HG03095 (cell line): ENCODE measurements around the gene PHAX.
"Not testable (repeated sequence)": the region's sequence is repeated elsewhere in the genome, so short reads cannot be mapped to it uniquely, and the experiment has no call there.

Experiments
- ATAC-seq: cut with Tn5 transposase; IDR thresholded peaks from one replicate; pipeline ENCODE4 v1.9.1; 2021; ENCODE audit warnings: moderate library complexity; ENCODE audit not compliant: unreplicated experiment

Gene PHAX

GRCh38 chr5:126603402-126603991 lies 2.8 kb downstream of the PHAX start:
- ATAC-seq = no peak

DNA sequence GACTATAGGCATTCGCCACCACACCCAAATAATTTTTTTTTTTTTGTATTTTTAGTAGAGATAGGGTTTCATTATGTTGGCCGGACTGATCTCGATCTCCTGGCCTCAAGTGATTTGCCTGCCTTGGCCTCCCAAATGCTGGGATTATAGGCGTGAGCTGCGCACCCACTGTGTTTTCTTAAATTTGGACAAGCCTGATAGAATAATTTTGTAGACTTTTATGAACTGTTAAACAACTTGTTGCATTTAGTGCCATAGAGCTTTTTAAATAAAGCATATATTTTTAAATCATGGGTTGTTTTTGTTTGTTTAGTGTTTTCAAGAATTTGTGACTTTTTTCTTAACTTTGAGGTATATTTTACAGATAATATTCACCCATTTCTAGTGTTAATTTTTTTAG lies 4.8 kb downstream of the PHAX start:
- ATAC-seq = no peak

GRCh38 chr5:126610160-126610559 lies 9.4 kb downstream of the PHAX start:
- ATAC-seq = no peak

- ATAC-seq = no peak
Observed at GRCh38 chr5:126610616-126611015, 9.9 kb downstream of the PHAX start.

DNA sequence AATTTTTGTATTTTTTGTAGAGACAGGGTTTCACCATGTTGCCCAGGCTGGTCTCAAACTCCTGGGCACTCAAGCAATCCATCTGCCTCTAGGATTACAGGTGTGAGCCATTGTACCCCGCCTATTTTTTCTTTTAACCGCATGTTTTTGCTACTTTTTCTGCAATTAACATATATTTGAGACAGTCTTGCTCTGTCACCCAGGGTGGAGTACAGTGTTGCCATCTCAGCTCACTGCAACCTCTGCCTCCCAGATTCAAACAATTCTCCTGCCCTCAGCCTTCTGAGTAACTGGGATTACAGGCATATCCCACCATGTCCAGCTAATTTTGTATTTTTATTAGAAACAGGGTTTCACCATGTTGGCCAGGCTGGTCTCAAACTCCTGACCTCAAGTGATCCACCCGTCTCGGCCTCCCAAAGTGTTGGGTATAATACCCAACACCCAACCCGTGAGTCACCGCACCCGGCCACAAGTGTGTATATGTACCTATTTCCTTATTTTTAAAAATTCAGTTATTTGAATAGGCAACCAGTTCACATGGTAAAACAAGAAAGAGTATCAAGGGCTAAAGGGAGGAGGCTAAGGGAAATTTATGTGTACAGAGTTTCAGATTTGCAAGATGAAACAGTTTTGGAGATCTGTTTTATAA lies 13.3 kb downstream of the PHAX start:
- no peak for ATAC-seq

- peak; percentile 96 for ATAC-seq
Observed at GRCh38 chr5:126615286-126615685, 14.5 kb downstream of the PHAX start.

DNA sequence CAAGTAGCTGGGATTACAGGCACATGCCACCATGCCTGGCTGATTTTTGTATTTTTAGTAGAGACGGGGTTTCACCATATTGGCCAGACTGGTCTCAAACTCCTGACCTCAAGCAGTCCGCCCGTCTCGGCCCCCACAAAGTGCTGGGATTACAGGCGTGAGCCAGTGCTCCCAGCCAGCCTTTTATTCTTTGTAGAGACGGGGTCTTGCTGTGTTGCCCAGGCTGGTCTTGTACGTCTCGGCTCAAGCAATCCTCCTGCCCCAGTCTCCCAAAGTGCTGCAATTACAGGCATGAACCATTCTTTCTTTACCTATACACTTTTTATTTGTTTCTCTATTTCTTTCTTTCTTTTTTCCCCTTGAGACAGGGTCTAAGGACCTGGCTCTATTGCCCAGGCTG lies 16.9 kb downstream of the PHAX start:
- ATAC-seq = not testable (repeated sequence)

GRCh38 chr5:126619781-126620180 lies 19.0 kb downstream of the PHAX start:
- ATAC-seq = no peak

GRCh38 chr5:126624534-126624933 lies 23.8 kb downstream of the PHAX start:
- no peak for ATAC-seq

- ATAC-seq = no peak
Observed at GRCh38 chr5:126628102-126628501, 27.4 kb downstream of the PHAX start.

DNA sequence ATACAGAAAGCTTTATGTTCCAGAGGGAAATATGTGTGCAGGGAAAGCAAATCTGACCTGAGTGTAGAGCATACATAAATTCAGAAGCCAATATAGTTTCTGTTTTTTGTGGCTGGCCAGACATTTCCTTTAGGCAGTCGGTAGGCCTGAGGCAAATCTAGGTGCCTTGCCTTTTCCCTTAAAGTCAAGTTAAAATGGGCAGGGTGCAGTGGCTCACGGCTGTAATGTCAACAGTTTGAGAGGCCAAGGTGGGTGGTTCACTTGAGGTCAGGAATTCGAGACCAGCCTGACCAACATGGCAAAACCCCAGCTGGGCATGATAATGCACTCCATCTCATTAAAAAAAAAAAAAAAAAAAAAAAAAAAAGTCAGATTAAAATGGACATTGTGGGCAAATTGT lies 31.2 kb downstream of the PHAX start:
- no peak for ATAC-seq

DNA sequence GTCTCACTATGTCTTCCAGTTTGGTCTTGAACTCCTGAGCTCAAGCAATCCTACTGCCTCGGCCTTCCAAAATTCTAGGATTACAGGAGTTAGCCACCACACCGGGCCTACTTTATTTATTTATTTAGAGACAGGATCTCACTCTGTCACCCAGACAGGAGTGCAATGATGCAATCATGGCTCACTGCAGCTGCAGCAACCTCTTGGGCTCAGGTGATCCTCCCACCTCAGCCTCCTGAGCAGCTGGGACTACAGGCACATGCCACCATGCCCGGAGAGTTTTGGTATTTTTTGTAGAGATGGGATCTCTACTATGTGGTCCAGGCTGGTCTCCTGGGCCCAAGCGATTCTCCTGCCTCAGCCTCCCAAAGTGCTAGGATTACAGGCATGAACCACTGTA lies 32.8 kb downstream of the PHAX start:
- ATAC-seq = no peak

- ATAC-seq = no peak
Observed at GRCh38 chr5:126635585-126635984, 34.8 kb downstream of the PHAX start.

DNA sequence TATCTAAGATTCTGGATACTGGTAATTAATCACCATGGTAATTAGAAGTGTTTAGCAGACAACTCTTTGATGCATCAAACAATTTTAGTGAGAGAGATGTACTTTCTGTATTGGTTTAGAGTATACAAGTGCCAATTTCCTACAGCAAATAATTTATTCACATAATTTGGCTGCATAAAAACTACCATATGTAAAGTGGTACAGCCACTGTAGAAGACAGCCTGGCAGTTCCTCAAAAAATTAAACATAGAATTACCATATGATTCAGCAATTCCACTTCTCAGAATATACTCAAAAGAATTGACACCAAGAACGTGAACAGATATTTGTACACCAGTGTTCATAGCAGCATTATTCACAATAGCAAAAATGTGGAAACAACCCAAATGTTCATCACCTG lies 36.2 kb downstream of the PHAX start:
- ATAC-seq = no peak

DNA sequence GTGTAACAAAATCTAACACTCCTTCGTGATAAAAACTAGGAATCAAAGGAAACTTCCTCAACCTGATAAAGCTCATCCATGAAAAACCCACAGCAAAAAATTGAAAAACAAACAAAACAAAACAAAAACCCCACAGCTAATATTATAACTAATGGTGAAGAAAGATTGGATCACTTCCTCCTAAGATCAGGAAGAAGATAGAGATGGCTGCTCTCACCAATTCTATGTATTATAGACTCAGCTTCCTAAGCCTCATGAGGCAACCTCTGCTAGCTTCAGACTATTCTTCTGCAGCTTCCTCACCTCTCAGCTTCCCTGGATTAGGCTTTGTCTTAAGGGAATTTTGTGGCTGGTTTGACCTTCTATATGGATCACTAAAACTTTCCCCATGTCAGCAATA lies 40.1 kb downstream of the PHAX start:
- no peak for ATAC-seq

GRCh38 chr5:126641387-126641786 lies 40.6 kb downstream of the PHAX start:
- no peak for ATAC-seq

DNA sequence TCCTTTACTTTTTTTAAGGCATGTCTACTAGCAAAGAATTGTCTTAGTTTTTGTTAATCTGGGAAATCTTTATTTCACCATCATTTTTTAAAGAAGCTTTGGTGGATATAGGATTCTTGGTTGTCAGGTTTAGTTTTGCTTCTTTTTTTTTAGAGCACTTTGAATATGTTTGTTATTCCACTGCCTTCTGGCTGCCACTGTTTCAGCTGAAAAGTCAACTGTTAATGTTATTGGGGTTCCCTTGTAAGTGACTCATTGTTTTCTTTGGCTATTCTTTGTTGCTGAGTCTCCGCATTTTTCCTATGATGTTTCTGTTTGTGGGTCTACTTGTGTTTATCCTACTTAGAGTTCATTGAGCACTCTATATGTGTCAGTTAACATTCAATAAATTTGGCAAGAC lies 44.4 kb downstream of the PHAX start:
- ATAC-seq = no peak

DNA sequence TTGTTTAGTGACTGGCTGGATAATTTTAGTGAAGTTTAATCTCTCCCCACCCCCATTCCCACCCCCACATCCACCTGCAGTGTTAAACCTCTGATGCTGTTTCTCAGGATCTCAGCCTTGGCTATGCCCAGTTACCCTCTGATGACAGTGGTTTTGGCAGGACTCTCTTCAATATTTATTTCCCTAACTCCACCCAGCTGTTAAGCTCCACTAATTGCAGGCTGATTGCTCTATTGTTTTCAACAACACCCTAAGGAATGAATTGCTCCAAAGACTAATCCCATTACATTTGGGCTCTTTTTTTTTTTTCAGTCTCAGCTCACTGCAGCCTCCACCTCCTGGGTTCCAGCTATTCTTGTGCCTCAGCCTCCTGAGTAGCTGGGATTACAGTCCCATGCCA lies 46.3 kb downstream of the PHAX start:
- no peak for ATAC-seq

DNA sequence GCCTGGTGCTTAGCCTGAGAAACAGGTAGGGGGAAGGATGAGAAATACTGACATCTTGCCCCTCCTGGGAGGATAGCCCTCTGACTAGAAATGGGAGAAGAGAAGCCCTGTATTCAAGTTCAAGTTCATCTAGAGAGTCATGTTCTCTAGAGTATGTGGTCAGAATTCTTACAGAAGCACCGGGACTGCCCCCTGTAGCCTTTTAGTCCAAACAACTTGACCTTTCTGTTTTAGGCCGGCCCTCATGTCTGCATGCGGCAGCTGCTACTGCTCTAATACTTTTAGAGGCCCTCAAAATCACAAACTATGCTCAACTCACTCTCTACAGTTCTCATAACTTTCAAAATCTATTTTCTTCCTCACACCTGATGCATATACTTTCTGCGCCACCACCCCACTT lies 47.7 kb downstream of the PHAX start:
- no peak for ATAC-seq

DNA sequence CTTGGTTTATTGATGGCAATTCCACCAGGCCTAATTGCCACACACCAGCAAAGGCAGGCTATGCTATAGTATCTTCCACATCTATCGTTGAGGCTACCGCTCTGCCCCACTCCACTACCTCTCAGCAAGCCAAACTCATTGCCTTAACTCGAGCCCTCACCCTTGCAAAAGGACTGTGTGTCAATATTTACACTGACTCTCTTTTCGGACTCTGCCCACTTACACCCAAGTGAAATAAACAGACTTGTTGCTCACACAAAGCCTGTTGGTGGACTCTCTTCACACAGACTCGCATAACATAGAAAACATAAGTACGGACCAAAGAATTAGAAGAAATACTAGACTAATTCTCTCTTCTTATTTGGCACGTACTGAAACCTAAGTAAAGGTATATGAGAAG lies 48.3 kb downstream of the PHAX start:
- not testable (repeated sequence) for ATAC-seq

GRCh38 chr5:126649709-126650108 lies 49.0 kb downstream of the PHAX start:
- not testable (repeated sequence) for ATAC-seq

GRCh38 chr5:126650463-126650862 lies 49.7 kb downstream of the PHAX start:
- no peak for ATAC-seq

DNA sequence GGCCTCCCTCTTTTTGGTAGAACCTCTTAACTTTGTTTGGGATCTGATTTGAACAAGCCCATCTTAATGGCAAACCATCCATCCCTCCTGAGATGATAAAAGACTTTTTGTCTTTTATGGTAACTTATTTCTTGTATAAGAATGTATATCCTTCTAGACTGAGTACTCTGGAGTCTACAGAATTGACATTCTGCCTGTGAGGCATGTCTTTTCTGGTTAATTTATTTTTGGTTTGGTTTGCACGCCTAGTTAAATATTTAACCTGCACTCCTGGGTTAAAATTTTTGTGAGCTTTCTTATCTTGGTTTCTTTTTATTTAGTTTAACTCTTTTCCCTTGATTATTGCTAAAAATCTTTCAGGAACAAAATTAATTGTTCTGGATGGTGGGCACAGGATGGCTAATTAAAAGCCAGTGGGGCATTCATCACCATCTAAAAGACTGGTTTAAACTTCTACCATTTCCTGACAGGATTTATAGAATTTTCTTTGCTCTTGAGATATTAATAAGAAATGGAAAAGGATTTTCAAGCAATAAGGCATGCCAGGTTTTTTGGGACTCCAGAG lies 50.3 kb downstream of the PHAX start:
- ATAC-seq = no peak
